K562 (cell line): ENCODE measurements around the gene PLIN5. TPM values are rescaled to one million over a fixed set of nuclear protein-coding genes. Genes with fewer than 3 reads are reported as not detected.
A peak's percentile ranks its signal among the peaks of the same experiment; 100 is the strongest.

ENCODE experiments used
- ATAC-seq: fragments of 200-7000 bp; cut with Tn5 transposase; 3 replicates; pipeline ENCODE4 v1.9.1; 2020; ENCODE audit warnings: moderate library complexity
- BruUV-seq: library from RNA; stranded (reverse); fragments of 400-500 nt; replicated peaks from 2 replicates; lab custom pipeline; 2021; lab: Mats Ljungman, UMichigan
- CTCF ChIA-PET: fragments of 300-600 bp; formaldehyde crosslinking; extraction: SDS; loops from one replicate; lab custom pipeline; 2021; ENCODE audit warnings: low intra/inter-chr PET ratio; lab: Yijun Ruan, JAX
- POLR2A ChIA-PET: fragments of 300-600, 350-650 bp; sonication (Branson Sonifier 250); formaldehyde crosslinking; extraction: SDS; loops from one replicate; lab custom pipeline; 2021; ENCODE audit warnings: antibody characterized with exemption, inconsistent platforms; lab: Yijun Ruan, JAX
- DNase-seq, 4 experiments: peaks; one replicate each; pipeline versions ENCODE4 v3.0.0 to v3.0.0-alpha.2; 2011 to 2018; ENCODE audit warnings: low spot score in 3 of 4, mixed read lengths in 3 of 4; ENCODE audit errors: extremely low read depth in 1 of 4
- FAIRE-seq: peaks from 2 replicates; lab custom pipeline; 2011; peaks lifted over from hg19 to GRCh38; lab: Jason Lieb, UNC
- H2AFZ ChIP-seq: 2 replicates; pipeline ENCODE4 v1.6.0; 2011; ENCODE audit warnings: low read depth, low read length, control low read depth, inconsistent platforms
- H3K27ac ChIP-seq: fragments of 200-600 bp; 3 replicates; pipeline ENCODE4 v1.8.0; 2011; ENCODE audit warnings: low read depth, mild to moderate bottlenecking, control low read depth, inconsistent platforms, low read length, moderate library complexity, mixed read lengths; ENCODE audit errors: extremely low read depth
- H3K27me3 ChIP-seq, 2 experiments: fragments of 300-600 bp in 1 of 2; 2 replicates in 1 of 2; 3 replicates in 1 of 2; pipeline versions ENCODE4 v1.6.0 to v1.8.0; 2011; ENCODE audit warnings: inconsistent platforms in 2 of 2, low read length in 2 of 2, mild to moderate bottlenecking in 1 of 2, mixed read lengths in 1 of 2, moderate library complexity in 1 of 2; ENCODE audit not compliant: control insufficient read depth in 2 of 2, insufficient read depth in 2 of 2
- H3K36me3 ChIP-seq: fragments of 300-600 bp; 3 replicates; pipeline ENCODE4 v1.8.0; 2011; ENCODE audit warnings: mild to moderate bottlenecking, low read length, inconsistent platforms; ENCODE audit not compliant: control insufficient read depth, insufficient read depth
- H3K4me1 ChIP-seq, 2 experiments: fragments of 200-600 bp in 1 of 2; replicated peaks in 1 of 2; 2 replicates in 1 of 2; 3 replicates in 1 of 2; pipeline versions ENCODE4 v1.5.1 to v1.8.0; 2011; ENCODE audit warnings: inconsistent platforms in 2 of 2, low read length in 2 of 2, mild to moderate bottlenecking in 1 of 2, mixed read lengths in 1 of 2, moderate library complexity in 1 of 2; ENCODE audit not compliant: control insufficient read depth in 2 of 2, insufficient read depth in 2 of 2
- H3K4me2 ChIP-seq: 2 replicates; pipeline ENCODE4 v1.6.1; 2011; ENCODE audit warnings: low read length, control low read depth, inconsistent platforms, mixed read lengths; ENCODE audit not compliant: insufficient read depth
- H3K4me3 ChIP-seq: fragments of 200-600 bp; sonication (generic), shearing (Covaris generic); 2 replicates; pipeline ENCODE4 v1.5.1; 2016; ENCODE audit warnings: control low read depth, inconsistent platforms
- H3K79me2 ChIP-seq: fragments of 200-600 bp; 3 replicates; pipeline ENCODE4 v1.8.0; 2011; ENCODE audit warnings: low read length, inconsistent platforms; ENCODE audit not compliant: control insufficient read depth, insufficient read depth
- H3K9ac ChIP-seq, 2 experiments: 2 replicates each; pipeline versions ENCODE4 v1.6.0 to v1.6.1; 2011; ENCODE audit warnings: low read depth in 2 of 2, low read length in 2 of 2, control low read depth in 1 of 2, inconsistent platforms in 1 of 2, mild to moderate bottlenecking in 1 of 2, mixed read lengths in 1 of 2; ENCODE audit not compliant: insufficient read depth in 1 of 2
- H3K9me1 ChIP-seq: one replicate; pipeline ENCODE4 v1.6.0; 2011; ENCODE audit warnings: inconsistent platforms, mild to moderate bottlenecking, low read length, moderate library complexity; ENCODE audit not compliant: control insufficient read depth, insufficient read depth
- H3K9me3 ChIP-seq: replicated peaks from 2 replicates; pipeline ENCODE4 v1.5.1; 2011; ENCODE audit warnings: low read depth, low read length, inconsistent platforms; ENCODE audit not compliant: control insufficient read depth, insufficient read depth
- H4K20me1 ChIP-seq: replicated peaks from 2 replicates; pipeline ENCODE4 v1.6.1; 2011; ENCODE audit warnings: low read length, inconsistent platforms, mixed read lengths; ENCODE audit not compliant: control insufficient read depth, insufficient read depth
- NR2F6 ChIP-seq: fragments of 450-650 bp; formaldehyde crosslinking; IDR thresholded peaks from 2 replicates; pipeline ENCODE4 v1.4.0; 2020; ENCODE audit warnings: mild to moderate bottlenecking
- PTTG1 ChIP-seq: fragments of 450-650 bp; IDR thresholded peaks from 2 replicates; pipeline ENCODE4 v1.6.1; 2016; ENCODE audit warnings: low read depth, mild to moderate bottlenecking, missing genetic modification characterization, missing compliant biosample characterization
- ZBTB7A ChIP-seq: IDR thresholded peaks from 2 replicates; pipeline ENCODE4 v1.6.1; 2011; ENCODE audit warnings: low read depth, mild to moderate bottlenecking, low read length, moderate library complexity, borderline replicate concordance; ENCODE audit not compliant: control insufficient read depth
- WGBS: fragments of 100-300 bp; shearing (Covaris generic); methylation state at CpG from one replicate; pipeline ENCODE4 v1.1.6; 2016; ENCODE audit warnings: low coverage, mixed read lengths; ENCODE audit not compliant: insufficient coverage; ENCODE audit errors: missing lambda C conversion rate; 5-methylcytosine and 5-hydroxymethylcytosine counted together
- in situ Hi-C: fragments of 300-500 bp; cut with MboI; formaldehyde crosslinking; loops from 4 replicates; pipeline ENCODE4 v1.15.0; 2018; ENCODE audit warnings: inconsistent platforms, mixed read lengths
- intact Hi-C: fragments of 100-400 bp; cut with micrococcal nuclease; formaldehyde crosslinking; loops from 2 replicates; pipeline ENCODE4 v1.14.2; 2022
- polyA plus RNA-seq, 8 experiments: library from polyadenylated mRNA; depleted of rRNA in 4 of 8; stranded (reverse) in 5 of 8; unstranded in 3 of 8; fragments of >200 nt; fragmentation: Nextera tagmentation in 2 of 8; fragmentation: Illumina TruSeq in 1 of 8; extraction: Ambion mirVana in 2 of 8; extraction: Trizol in 1 of 8; gene quantifications; 2 replicates each; pipeline versions ENCODE4 v1.2.1 to v1.2.3, GENCODE V29; 2011 to 2014; ENCODE audit warnings: inconsistent platforms in 1 of 8, missing spikeins in 1 of 8
- total RNA-seq, 7 experiments: library from RNA; depleted of rRNA in 6 of 7; stranded (reverse); fragments of >200 nt in 6 of 7; fragmentation: Illumina TruSeq in 2 of 7; extraction: Trizol in 2 of 7; gene quantifications; 2 replicates each; pipeline versions ENCODE4 v1.2.1 to v1.2.3, GENCODE V29; 2011 to 2021; ENCODE audit warnings: low replicate concordance in 1 of 7

The PLIN5 gene
- total and polyA plus RNA-seq, 9 of the 15 experiments (the other 6 are each of a cell fraction or from before 2014, with no cell fraction given) = 0.04 to 1.3 (median 0.50) TPM

DNA sequence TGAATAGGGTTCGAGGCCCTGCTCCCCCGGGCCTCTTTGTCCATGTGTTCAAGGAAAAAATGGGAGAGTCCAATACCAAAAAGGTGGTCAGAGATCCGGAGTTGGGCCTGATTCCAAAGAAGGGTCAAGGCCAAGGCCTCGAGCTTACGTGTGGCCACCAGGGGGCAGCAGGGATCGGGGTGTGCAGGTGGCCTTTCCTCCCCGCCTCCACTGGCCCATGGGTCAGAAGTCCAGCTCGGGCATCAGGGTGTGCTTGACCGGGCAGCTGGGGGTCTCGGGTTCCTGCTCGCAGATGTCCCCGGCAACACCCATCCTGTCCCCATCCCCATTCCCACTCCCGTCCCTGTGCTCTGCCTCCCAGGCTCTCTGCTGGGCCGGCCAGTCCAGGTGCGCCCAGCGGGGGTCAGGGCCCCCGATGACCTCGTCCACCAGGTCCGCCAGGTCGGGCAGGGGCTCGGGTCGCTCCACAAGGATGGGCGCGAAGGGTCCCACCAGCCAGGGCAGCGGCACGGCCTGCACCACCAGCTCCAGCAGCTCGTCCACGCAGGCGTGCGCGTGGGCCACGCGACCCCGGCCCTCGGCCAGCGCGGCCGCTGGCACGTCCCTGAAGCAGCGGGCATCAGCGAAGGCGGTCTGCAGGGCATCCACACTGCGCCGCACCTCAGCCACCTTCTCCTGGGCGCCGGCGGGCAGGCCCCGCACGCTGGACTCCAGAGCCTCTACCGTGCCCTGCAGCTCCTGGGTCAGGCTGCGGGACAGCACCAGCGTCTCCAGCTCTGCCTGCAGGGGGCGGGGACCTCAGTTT is 11.5 kb downstream of the PLIN5 start (continued):
- no peak for TF ChIP-seq PTTG1 (tag)
- TF ChIP-seq, all 486 proteins: peak for 30

DNA sequence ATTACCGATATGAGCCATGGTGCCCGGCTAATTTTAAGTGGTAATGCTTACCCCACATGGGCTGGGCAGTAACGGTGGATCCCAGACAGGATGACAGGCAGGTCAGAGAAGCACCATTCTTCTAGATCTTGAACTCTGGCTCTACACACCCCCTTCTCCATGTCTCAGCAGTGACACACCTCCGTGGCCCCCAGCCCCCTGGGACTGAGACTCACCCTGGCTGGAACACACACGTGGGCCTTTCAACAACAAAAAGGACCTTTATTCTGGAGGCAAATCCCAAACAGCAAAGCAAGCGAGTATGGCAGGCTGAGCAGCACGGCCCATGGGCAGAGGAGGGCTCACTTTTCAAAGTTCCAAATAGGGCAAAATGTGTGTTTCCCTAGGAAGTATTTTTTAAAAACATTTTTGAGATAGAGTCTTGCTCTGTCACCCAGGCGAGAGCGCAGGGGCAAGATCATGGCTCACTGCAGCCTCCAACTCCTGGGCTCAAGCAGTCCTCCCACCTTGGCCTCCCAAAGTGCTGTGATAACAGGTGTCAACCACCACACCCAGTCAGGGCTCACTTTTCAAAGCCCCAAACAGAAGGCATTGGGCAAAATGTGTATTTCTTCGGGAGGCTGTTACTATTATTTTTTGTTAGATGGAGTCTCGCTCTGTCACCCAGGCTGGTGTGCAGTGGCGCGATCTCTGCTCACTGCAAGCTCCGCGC is 12.6 kb downstream of the PLIN5 start:
- no peaks in the 10 kb centered on the region for H3K36me3 ChIP-seq
- BruUV-seq = no TSS peak
- ChIA-PET POLR2A (interaction anchor here (0.6 to 1.4 kb wide), 3 partner anchors 17 to 275 kb away, joined by 3 read pairs; partner anchors contain the start of gene YJU2), CTCF (interaction anchor here (0.6 to 2.1 kb wide), 5 partner anchors 114 to 281 kb away, joined by 3 to 9 read pairs (median 3); no protein-coding TSS in a partner anchor)
- no peaks in the 10 kb centered on the region for H3K9me1 ChIP-seq
- no peak for FAIRE-seq
- no peak for ATAC-seq
- intact Hi-C loops (no loop called here), in situ Hi-C loops (no loop called here)
- no peaks in the 10 kb centered on the region for H3K79me2 ChIP-seq
- DNase-seq = no peak
- no peak overlapping the region for H3K27ac ChIP-seq
- H3K27me3 ChIP-seq = no peaks in the 10 kb centered on the region; a peak in 1 of 5 replicates
- 0 out of 2 replicates have a peak, but pooled peaks cover 3% of the 10 kb centered on the region for H4K20me1 ChIP-seq
- no peak overlapping the region for H3K4me3 ChIP-seq
- peaks cover 0 to 39% of the 10 kb centered on the region in 2 experiments; a peak in 4 of 5 replicates for H3K4me1 ChIP-seq
- TF ChIP-seq ZBTB7A (0 out of 2 replicates have a peak, but pooled peaks have one; percentile 25), NR2F6 (CRISPR knock-in tag) (no peak)
- 54% methylated on average over 15 of the region's 15 CpGs for WGBS
- H3K9me3 ChIP-seq = no peaks in the 10 kb centered on the region
- H2AFZ ChIP-seq = no peak overlapping the region
- H3K9ac ChIP-seq = peak overlapping the region in 1 of 2 experiments; percentile 32; a peak in 1 of 4 replicates
- no peak overlapping the region for H3K4me2 ChIP-seq
